RWPE2 (cell line): ENCODE data around the gene THSD4.
A peak's percentile ranks its signal among the peaks of the same experiment; 100 is the strongest.

ENCODE experiments used
- ATAC-seq: fragments of 200-7000 bp; cut with Tn5 transposase; 3 replicates; pipeline ENCODE4 v1.9.1; 2021; ENCODE audit warnings: low read depth
- DNase-seq: peaks from one replicate; pipeline ENCODE4 v3.0.0-alpha.2; 2020; ENCODE audit warnings: low spot score
- H3K27ac ChIP-seq: fragments of 450-650 bp; 2 replicates; pipeline ENCODE4 v1.5.1; 2017; ENCODE audit warnings: mild to moderate bottlenecking; ENCODE audit not compliant: poor library complexity, severe bottlenecking
- H3K27me3 ChIP-seq: fragments of 250-450 bp; sonication (Bioruptor Pico); 2 replicates; pipeline ENCODE4 v1.5.1; 2021; ENCODE audit warnings: mild to moderate bottlenecking, moderate library complexity; ENCODE audit not compliant: insufficient read depth, poor library complexity, severe bottlenecking
- H3K36me3 ChIP-seq: fragments of 250-450 bp; sonication (Bioruptor Pico); 2 replicates; pipeline ENCODE4 v1.5.1; 2020; ENCODE audit warnings: low read depth, mild to moderate bottlenecking, moderate library complexity
- H3K4me1 ChIP-seq: fragments of 250-450 bp; sonication (Bioruptor Pico); 2 replicates; pipeline ENCODE4 v1.5.1; 2021; ENCODE audit warnings: mild to moderate bottlenecking, moderate library complexity; ENCODE audit not compliant: insufficient read depth, poor library complexity, severe bottlenecking
- H3K4me3 ChIP-seq: fragments of 250-450 bp; sonication (Bioruptor Pico); 2 replicates; pipeline ENCODE4 v1.5.1; 2021; ENCODE audit warnings: mild to moderate bottlenecking, moderate library complexity; ENCODE audit not compliant: severe bottlenecking
- H3K9me3 ChIP-seq: fragments of 250-450 bp; sonication (Bioruptor Pico); 2 replicates; pipeline ENCODE4 v1.5.1; 2021; ENCODE audit warnings: mild to moderate bottlenecking, moderate library complexity; ENCODE audit not compliant: severe bottlenecking
- TF ChIP-seq, protein P1 (sequence below): fragments of 450-650 bp; IDR thresholded peaks from one replicate; pipeline ENCODE4 v1.5.1; 2017; ENCODE audit warnings: mild to moderate bottlenecking, moderate library complexity; ENCODE audit not compliant: poor library complexity, severe bottlenecking

Gene THSD4

DNA sequence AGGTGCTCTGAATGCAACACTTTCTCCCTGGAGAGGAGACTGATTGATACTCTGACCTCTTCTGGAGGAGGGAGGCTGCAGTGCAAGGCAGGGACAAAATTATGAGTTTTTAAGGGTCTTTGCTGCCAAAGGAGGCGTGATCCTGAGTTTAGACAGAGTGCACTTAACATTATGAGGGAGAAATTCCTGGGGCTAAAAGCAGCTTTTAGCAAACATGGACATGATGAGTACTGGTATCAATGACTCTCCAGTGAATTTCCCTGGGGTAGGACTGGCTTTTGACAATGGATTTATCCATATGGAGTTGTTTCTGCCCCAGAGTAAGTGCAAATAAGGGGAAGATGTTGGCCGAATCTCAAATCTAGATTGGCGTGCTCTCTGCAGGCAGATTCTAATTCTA lies 133.1 kb downstream of the THSD4 start:
- no peak overlapping the region for H3K4me3 ChIP-seq
- peaks cover 19% of the 10 kb centered on the region for H3K4me1 ChIP-seq
- H3K36me3 ChIP-seq = peaks cover 89% of the 10 kb centered on the region
- H3K27me3 ChIP-seq = no peaks in the 10 kb centered on the region
- DNase-seq (no peak), ATAC-seq (no peak)
- TF ChIP-seq, protein P1, sequence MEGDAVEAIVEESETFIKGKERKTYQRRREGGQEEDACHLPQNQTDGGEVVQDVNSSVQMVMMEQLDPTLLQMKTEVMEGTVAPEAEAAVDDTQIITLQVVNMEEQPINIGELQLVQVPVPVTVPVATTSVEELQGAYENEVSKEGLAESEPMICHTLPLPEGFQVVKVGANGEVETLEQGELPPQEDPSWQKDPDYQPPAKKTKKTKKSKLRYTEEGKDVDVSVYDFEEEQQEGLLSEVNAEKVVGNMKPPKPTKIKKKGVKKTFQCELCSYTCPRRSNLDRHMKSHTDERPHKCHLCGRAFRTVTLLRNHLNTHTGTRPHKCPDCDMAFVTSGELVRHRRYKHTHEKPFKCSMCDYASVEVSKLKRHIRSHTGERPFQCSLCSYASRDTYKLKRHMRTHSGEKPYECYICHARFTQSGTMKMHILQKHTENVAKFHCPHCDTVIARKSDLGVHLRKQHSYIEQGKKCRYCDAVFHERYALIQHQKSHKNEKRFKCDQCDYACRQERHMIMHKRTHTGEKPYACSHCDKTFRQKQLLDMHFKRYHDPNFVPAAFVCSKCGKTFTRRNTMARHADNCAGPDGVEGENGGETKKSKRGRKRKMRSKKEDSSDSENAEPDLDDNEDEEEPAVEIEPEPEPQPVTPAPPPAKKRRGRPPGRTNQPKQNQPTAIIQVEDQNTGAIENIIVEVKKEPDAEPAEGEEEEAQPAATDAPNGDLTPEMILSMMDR = no peak
- H3K27ac ChIP-seq = no peak overlapping the region
- H3K9me3 ChIP-seq = no peaks in the 10 kb centered on the region

DNA sequence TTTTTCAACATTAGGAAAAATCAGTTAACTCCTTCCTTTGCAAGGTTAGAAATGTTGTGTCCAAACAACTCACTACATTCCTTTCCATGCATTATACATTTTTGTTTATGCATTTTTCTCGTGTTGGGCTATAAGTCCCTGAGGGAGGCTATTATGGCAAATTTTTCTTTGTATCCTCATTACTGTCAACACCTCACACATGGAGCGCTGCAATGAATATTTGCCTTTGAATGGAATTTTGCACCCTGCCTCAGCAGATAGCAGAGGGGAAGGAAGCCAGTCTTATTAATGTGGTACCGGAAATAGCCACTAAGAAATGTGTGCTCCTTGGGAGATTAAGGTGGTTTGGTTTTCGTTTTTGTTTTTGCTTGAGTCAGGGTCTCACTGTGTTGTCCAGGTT lies 134.7 kb downstream of the THSD4 start:
- H3K27me3 ChIP-seq = no peaks in the 10 kb centered on the region
- no peaks in the 10 kb centered on the region for H3K9me3 ChIP-seq
- H3K4me1 ChIP-seq = peaks cover 19% of the 10 kb centered on the region
- peaks cover 87% of the 10 kb centered on the region for H3K36me3 ChIP-seq
- DNase-seq (no peak), ATAC-seq (no peak)
- TF ChIP-seq, protein P1 = no peak
- peak overlapping the region; percentile 60 for H3K27ac ChIP-seq
- no peak overlapping the region for H3K4me3 ChIP-seq

DNA sequence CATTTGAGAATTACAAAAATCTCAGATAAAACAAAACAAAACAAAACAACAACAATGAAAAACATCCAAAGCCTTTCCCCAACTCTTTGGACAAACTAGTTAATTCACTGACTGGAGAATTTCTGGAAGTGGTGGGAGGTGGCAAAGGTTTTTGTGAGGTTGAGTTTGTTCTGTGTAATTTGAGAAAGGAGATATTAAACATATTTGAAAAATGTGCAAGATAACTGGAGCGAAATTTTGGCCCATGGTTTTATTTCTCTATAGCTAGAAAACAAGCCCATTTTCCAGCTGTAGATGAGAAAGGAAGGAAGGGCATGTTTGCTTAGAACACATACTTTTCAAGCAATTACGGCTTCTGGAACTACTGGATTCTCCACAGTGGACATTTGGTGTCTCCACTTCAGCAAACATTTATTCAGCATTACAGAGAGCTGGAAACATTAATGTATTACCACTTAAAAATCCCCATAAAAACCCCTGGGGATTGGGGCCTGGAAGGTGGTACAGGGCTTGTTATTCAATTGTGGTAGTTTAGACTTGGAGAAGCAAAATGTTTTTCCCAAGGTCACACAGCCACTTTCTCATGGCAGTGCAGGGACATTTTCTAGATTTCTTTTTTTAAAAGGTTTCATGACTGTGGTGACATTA lies 135.8 kb downstream of the THSD4 start:
- peaks cover 19% of the 10 kb centered on the region for H3K4me1 ChIP-seq

DNA sequence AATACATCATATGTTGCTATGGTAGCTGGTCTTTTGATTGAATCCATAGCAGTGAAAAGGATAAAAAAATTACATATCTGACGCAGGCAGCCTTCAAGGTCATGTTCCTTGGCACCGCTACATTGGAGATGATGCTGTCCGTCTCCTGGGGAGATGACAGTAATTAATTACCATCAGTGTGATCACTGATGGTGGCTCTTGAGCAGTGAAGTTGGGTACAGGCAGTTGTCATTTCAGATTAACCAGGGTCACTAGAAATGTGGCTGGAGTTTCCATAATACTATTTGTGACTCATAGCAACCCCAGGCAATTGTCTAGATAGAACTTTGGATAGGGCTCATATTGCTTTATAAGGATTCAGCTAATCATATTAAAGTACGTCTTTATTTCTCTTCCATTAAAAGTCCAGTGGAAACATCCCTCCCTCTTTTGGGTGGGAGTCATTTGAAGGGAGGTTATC lies 136.3 kb downstream of the THSD4 start:
- TF ChIP-seq, protein P1 = no peak
- H3K4me3 ChIP-seq = no peak overlapping the region
- peaks cover 19% of the 10 kb centered on the region for H3K4me1 ChIP-seq
- no peaks in the 10 kb centered on the region for H3K27me3 ChIP-seq
- H3K9me3 ChIP-seq = no peaks in the 10 kb centered on the region
- ATAC-seq (peak; percentile 32; the same call in 2 of the 3 replicates), DNase-seq (no peak)
- H3K27ac ChIP-seq = peak overlapping the region; percentile 60
- H3K36me3 ChIP-seq = peaks cover 86% of the 10 kb centered on the region

More for the DNA sequence above, 135.8 kb downstream of the THSD4 start:
- Histone ChIP-seq H3K27ac (peak overlapping the region; percentile 60), H3K36me3 (peaks cover 87% of the 10 kb centered on the region), H3K27me3 (no peaks in the 10 kb centered on the region), H3K4me3 (no peak overlapping the region), H3K9me3 (no peaks in the 10 kb centered on the region)
- ATAC-seq = no peak
- TF ChIP-seq, protein P1 = no peak
- no peak for DNase-seq

DNA sequence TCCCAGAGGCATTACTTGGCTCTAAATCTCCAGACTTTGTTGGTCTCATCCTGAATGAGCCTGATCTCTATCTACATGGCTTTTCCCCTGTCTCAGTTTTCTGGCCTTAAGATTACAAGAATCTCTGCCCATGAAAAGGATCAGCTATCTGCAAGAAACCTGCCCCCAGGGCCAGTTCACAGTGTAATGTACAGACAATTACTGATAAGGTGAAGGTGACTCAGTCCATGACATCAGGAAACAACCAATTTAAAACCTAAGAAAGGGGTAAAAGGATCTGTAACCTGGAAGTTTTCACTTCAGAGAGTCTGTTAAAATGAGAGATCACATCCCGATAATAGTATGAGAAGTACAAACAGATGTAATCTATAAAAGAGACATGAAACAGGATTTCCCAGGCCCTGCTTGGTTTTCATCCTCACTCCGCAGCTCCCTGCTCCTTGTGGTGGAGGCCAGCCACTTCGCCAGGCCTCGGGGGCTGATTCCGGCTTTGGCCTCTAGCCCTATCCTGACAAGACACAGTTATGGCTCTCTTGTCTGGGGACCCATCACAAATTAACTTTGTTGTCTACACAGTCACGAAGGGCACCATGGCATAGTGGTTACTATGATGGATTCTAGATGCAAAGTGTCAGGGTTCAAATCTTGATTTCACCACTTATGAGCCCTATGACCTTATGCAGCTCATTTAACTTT lies 136.9 kb downstream of the THSD4 start:
- ATAC-seq = peak; percentile 79
- peaks cover 88% of the 10 kb centered on the region for H3K36me3 ChIP-seq
- peaks cover 19% of the 10 kb centered on the region for H3K4me1 ChIP-seq
- TF ChIP-seq, protein P1 = no peak
- no peaks in the 10 kb centered on the region for H3K9me3 ChIP-seq
- H3K27ac ChIP-seq = peak overlapping the region; percentile 60
- peak; percentile 91 for DNase-seq
- no peaks in the 10 kb centered on the region for H3K27me3 ChIP-seq
- H3K4me3 ChIP-seq = no peak overlapping the region
